Measurements from ENCODE around the gene ZEB2. TPM values are rescaled to one million over a fixed set of nuclear protein-coding genes. Genes with fewer than 3 reads are reported as not detected.

Gene ZEB2
- total and polyA plus RNA-seq, 12 donors: 17.2 to 99.5 (median 83.0) TPM

- H3K27ac ChIP-seq: peak overlapping the region in 8 of 10 donors; percentile 2 to 73 (median 44)
- DNase-seq (no peak), ATAC-seq (no peak)
- 59 to 66% methylated on average over 8 of the region's 8 CpGs for WGBS, 2 donors
- intact Hi-C loops (cut with DNase I): no loop called here
- no peak overlapping the region for H3K4me3 ChIP-seq
- no peaks in the 10 kb centered on the region for H3K27me3 ChIP-seq
- H3K4me1 ChIP-seq: peaks cover 3 to 94% (median 86%) of the 10 kb centered on the region in 9 donors
- H3K9me3 ChIP-seq: no peaks in the 10 kb centered on the region
- no peak for TF ChIP-seq CTCF (IDR thresholded peaks at IDR 0.05)
- peaks cover 0 to 74% (median 0%) of the 10 kb centered on the region in 9 donors for H3K36me3 ChIP-seq
These were observed 40.3 kb downstream of the ZEB2 start for GRCh38 chr2:144479659-144480058.

- no peak for TF ChIP-seq CTCF (IDR thresholded peaks at IDR 0.05)
- 38 to 41% methylated on average over 4 of the region's 4 CpGs for WGBS, 2 donors
- peaks cover 0 to 95% (median 86%) of the 10 kb centered on the region in 9 donors for H3K4me1 ChIP-seq
These were observed 40.8 kb downstream of the ZEB2 start for GRCh38 chr2:144479138-144479537.

GRCh38 chr2:144477957-144478311, 42.0 kb downstream of the ZEB2 start:
- Histone ChIP-seq H3K4me1 (peaks cover 0 to 98% (median 88%) of the 10 kb centered on the region in 9 donors), H3K27me3 (no peaks in the 10 kb centered on the region)
- 75% methylated on average over 7 of the region's 7 CpGs for WGBS, 2 donors

More at GRCh38 chr2:144479138-144479537, 40.8 kb downstream of the ZEB2 start:
- Histone ChIP-seq H3K9me3 (no peaks in the 10 kb centered on the region), H3K27me3 (no peaks in the 10 kb centered on the region), H3K36me3 (peaks cover 0 to 75% (median 0%) of the 10 kb centered on the region in 9 donors), H3K4me3 (no peak overlapping the region), H3K27ac (peak overlapping the region in 9 of 10 donors; percentile 2 to 73 (median 47))
- DNase-seq (no peak), ATAC-seq (peak in 6 of 8 donors; percentile 22 to 68 (median 36))
- intact Hi-C loops (cut with DNase I): no loop called here

GRCh38 chr2:144477281-144477956, 42.5 kb downstream of the ZEB2 start:
- intact Hi-C loops (cut with DNase I): no loop called here
- H3K36me3 ChIP-seq: peaks cover 0 to 87% (median 0%) of the 10 kb centered on the region in 9 donors
- no peak for TF ChIP-seq CTCF (IDR thresholded peaks at IDR 0.05)

More at GRCh38 chr2:144477957-144478311, 42.0 kb downstream of the ZEB2 start:
- Histone ChIP-seq H3K4me3 (no peak overlapping the region), H3K27ac (peak overlapping the region in 2 of 10 donors; percentile 45 to 54), H3K9me3 (no peaks in the 10 kb centered on the region), H3K36me3 (peaks cover 0 to 83% (median 0%) of the 10 kb centered on the region in 9 donors)
- DNase-seq: no peak
- TF ChIP-seq CTCF (IDR thresholded peaks at IDR 0.05): no peak
- intact Hi-C loops (cut with DNase I): no loop called here
- no peak for ATAC-seq

More at GRCh38 chr2:144477281-144477956, 42.5 kb downstream of the ZEB2 start:
- Histone ChIP-seq H3K27me3 (no peaks in the 10 kb centered on the region), H3K9me3 (no peaks in the 10 kb centered on the region), H3K4me1 (peaks cover 0 to 100% (median 93%) of the 10 kb centered on the region in 9 donors), H3K4me3 (no peak overlapping the region), H3K27ac (peak overlapping the region in 3 of 10 donors; percentile 11 to 54 (median 45))
- ATAC-seq: no peak
- WGBS, 2 donors: 64 to 65% methylated on average over 4 of the region's 4 CpGs
- no peak for DNase-seq
